ENCODE data around the gene GAL3ST3. TPM values are rescaled to one million over a fixed set of nuclear protein-coding genes. Genes with fewer than 3 reads are reported as not detected.

The GAL3ST3 gene
- polyA plus RNA-seq, 12 donors, result 0.24 to 1.1 (median 0.47) TPM; not detected in 3

Other genes starting within 250 kb of the GAL3ST3 start
- gene SNX32, start 215.2 kb downstream of the GAL3ST3 start, polyA plus RNA-seq (ENCODE audit: insufficient read length in 12 of 12), result 1 to 10 TPM in 6 of 12 donors, under 1 TPM in 4, not detected in 2; 0.84 to 3.2 (median 1.2) TPM
- 100 to 1,000 TPM in 11 of 12 donors, not detected in 1; 525 to 708 (median 574) TPM for gene CFL1, start 191.0 kb downstream of the GAL3ST3 start, polyA plus RNA-seq (ENCODE audit: insufficient read length in 12 of 12)
- gene MUS81, start 188.7 kb downstream of the GAL3ST3 start, polyA plus RNA-seq (ENCODE audit: insufficient read length in 12 of 12), result 10 to 100 TPM in 11 of 12 donors, not detected in 1; 35.4 to 63.0 (median 39.4) TPM
- 100 to 1,000 TPM in 5 of 12 donors, 10 to 100 TPM in 6, not detected in 1; 72.0 to 155 (median 92.2) TPM for gene EFEMP2, start 176.4 kb downstream of the GAL3ST3 start, polyA plus RNA-seq (ENCODE audit: insufficient read length in 12 of 12)
- gene CTSW, start 169.3 kb downstream of the GAL3ST3 start, polyA plus RNA-seq (ENCODE audit: insufficient read length in 12 of 12), result 1 to 10 TPM in 4 of 12 donors, under 1 TPM in 6, not detected in 2; 0.32 to 5.3 (median 0.78) TPM
- 10 to 100 TPM in 11 of 12 donors, not detected in 1; 51.1 to 68.4 (median 60.3) TPM for gene FIBP, start 160.7 kb downstream of the GAL3ST3 start, polyA plus RNA-seq (ENCODE audit: insufficient read length in 12 of 12)
- gene CCDC85B, start 158.5 kb downstream of the GAL3ST3 start, polyA plus RNA-seq (ENCODE audit: insufficient read length in 12 of 12), result 10 to 100 TPM in 8 of 12 donors, 1 to 10 TPM in 3, not detected in 1; 9.0 to 38.8 (median 10.5) TPM
- 1 to 10 TPM in 1 of 12 donors, under 1 TPM in 8, not detected in 3; 0.15 to 1.0 (median 0.24) TPM for gene FOSL1, start 148.8 kb downstream of the GAL3ST3 start, polyA plus RNA-seq (ENCODE audit: insufficient read length in 12 of 12)
- gene C11orf68, start 130.1 kb downstream of the GAL3ST3 start, polyA plus RNA-seq (ENCODE audit: insufficient read length in 12 of 12), result 10 to 100 TPM in 11 of 12 donors, not detected in 1; 26.1 to 37.7 (median 30.8) TPM
- 100 to 1,000 TPM in 1 of 12 donors, 10 to 100 TPM in 10, not detected in 1; 49.0 to 117 (median 65.8) TPM for gene DRAP1, start 129.7 kb downstream of the GAL3ST3 start, polyA plus RNA-seq (ENCODE audit: insufficient read length in 12 of 12)
- gene TSGA10IP, start 103.7 kb downstream of the GAL3ST3 start, polyA plus RNA-seq (ENCODE audit: insufficient read length in 12 of 12), result under 1 TPM in 5 of 12 donors, not detected in 7; 0.10 to 0.21 (median 0.12) TPM
- gene SART1, start 87.4 kb downstream of the GAL3ST3 start, polyA plus RNA-seq (ENCODE audit: insufficient read length in 12 of 12), result 10 to 100 TPM in 11 of 12 donors, not detected in 1; 30.3 to 66.7 (median 32.6) TPM
- 10 to 100 TPM in 11 of 12 donors, not detected in 1; 13.9 to 21.6 (median 20.3) TPM for gene EIF1AD, start 47.0 kb downstream of the GAL3ST3 start, polyA plus RNA-seq (ENCODE audit: insufficient read length in 12 of 12)
- gene BANF1, start 46.7 kb downstream of the GAL3ST3 start, polyA plus RNA-seq (ENCODE audit: insufficient read length in 12 of 12), result 100 to 1,000 TPM in 11 of 12 donors, not detected in 1; 207 to 438 (median 224) TPM
- gene CST6, start 37.2 kb downstream of the GAL3ST3 start, polyA plus RNA-seq (ENCODE audit: insufficient read length in 12 of 12), result 1 to 10 TPM in 1 of 12 donors, under 1 TPM in 2, not detected in 9; 0.66 to 2.2 (median 0.88) TPM
- gene CATSPER1, start 22.7 kb downstream of the GAL3ST3 start, polyA plus RNA-seq (ENCODE audit: insufficient read length in 12 of 12), result under 1 TPM in 5 of 12 donors, not detected in 7; 0.08 to 0.57 (median 0.11) TPM
- 100 to 1,000 TPM in 11 of 12 donors, not detected in 1; 120 to 210 (median 134) TPM for gene SF3B2, start 3.2 kb upstream of the GAL3ST3 start, polyA plus RNA-seq (ENCODE audit: insufficient read length in 12 of 12)
- gene PACS1, start 21.1 kb upstream of the GAL3ST3 start, polyA plus RNA-seq (ENCODE audit: insufficient read length in 12 of 12), result 100 to 1,000 TPM in 1 of 12 donors, 10 to 100 TPM in 11; 29.9 to 128 (median 33.8) TPM
- 10 to 100 TPM in 10 of 12 donors, 1 to 10 TPM in 1, not detected in 1; 8.3 to 21.6 (median 14.8) TPM for gene KLC2, start 208.5 kb upstream of the GAL3ST3 start, polyA plus RNA-seq (ENCODE audit: insufficient read length in 12 of 12)
- gene RAB1B, start 219.5 kb upstream of the GAL3ST3 start, polyA plus RNA-seq (ENCODE audit: insufficient read length in 12 of 12), result 100 to 1,000 TPM in 2 of 12 donors, 10 to 100 TPM in 9, not detected in 1; 74.0 to 118 (median 89.9) TPM
- gene CNIH2, start 229.0 kb upstream of the GAL3ST3 start, polyA plus RNA-seq (ENCODE audit: insufficient read length in 12 of 12), result 1 to 10 TPM in 11 of 12 donors, not detected in 1; 1.6 to 9.4 (median 4.7) TPM
- 100 to 1,000 TPM in 1 of 12 donors, 10 to 100 TPM in 10, not detected in 1; 30.1 to 132 (median 40.9) TPM for gene YIF1A, start 240.0 kb upstream of the GAL3ST3 start, polyA plus RNA-seq (ENCODE audit: insufficient read length in 12 of 12)
- gene TMEM151A, start 242.7 kb upstream of the GAL3ST3 start, polyA plus RNA-seq (ENCODE audit: insufficient read length in 12 of 12), result under 1 TPM in 1 of 12 donors, not detected in 11; 0.08 TPM